HG03095 (cell line): ENCODE measurements around the gene SRGAP1.
"Not testable (repeated sequence)": the region's sequence is repeated elsewhere in the genome, so short reads cannot be mapped to it uniquely, and the experiment has no call there.

Experiments
- ATAC-seq: cut with Tn5 transposase; IDR thresholded peaks from one replicate; pipeline ENCODE4 v1.9.1; 2021; ENCODE audit warnings: moderate library complexity; ENCODE audit not compliant: unreplicated experiment

The SRGAP1 gene

DNA sequence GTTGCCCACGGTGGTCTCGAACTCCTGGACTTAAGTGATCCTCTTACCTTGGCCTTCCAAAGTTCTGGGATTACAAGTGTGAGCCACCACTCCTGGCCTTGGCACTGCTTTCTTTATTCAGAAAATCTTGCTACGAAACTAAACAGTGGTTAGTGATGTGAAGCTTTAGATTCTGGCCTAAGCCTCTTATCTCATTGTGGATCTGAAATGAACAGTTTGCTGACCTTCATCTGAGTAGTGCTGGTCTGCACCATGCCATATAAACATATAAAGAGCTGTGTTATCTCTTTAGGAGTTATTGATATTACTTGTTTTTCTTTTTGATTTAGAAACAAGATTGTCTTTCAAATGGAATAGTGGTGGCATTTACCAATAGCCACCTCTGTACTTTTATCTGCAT, 22.6 kb downstream of the SRGAP1 start:
- no peak for ATAC-seq

- no peak for ATAC-seq
These were observed 25.2 kb downstream of the SRGAP1 start for GRCh38 chr12:63869656-63870055.

DNA sequence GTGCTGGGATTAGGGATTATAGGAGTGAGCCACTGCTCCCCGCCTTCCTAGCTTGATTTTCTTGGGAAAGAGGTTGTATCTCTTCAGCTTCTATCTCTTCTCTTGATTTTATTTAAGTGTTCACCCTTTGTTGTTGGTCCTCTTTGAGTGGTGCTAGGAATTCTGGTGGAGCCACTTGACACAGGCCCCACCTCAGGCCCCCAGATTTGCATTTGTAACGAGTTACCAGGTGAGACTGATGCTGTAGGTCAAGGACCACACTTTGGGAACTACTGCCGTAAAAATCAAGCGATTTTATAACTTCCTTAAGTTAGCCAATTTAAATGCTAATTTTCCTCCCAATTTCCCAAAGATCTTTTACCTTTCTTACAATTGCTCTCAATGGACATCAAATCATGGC, 26.3 kb downstream of the SRGAP1 start:
- no peak for ATAC-seq

DNA sequence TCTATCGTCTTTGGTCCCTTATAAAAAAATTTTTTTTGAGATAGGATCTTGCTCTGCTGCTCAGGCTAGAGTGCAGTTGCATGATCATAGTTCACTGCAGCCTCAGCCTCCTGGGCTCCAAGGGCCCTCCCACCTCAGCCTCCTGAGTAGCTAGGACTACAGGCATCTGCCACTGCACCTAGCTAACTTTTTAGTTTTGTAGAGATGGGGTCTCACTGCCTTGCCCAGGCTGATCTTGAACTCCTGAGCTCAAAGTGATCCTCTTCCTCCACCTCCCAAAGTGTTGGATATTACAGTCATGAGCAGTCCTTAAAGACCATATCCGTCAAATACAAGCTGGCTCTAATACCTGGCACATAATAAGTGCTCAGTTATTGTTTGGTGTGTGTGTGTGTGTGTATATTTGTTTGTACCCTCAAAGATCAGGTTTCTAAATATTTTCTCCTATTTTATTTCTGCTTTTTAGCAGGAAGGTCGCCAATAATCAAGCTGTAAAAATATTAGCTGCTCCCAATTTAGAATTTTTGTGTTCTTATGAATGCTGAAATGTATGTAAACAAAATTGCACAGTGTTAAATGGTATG, 30.5 kb downstream of the SRGAP1 start:
- ATAC-seq: no peak

GRCh38 chr12:63875703-63876102, 31.2 kb downstream of the SRGAP1 start:
- no peak for ATAC-seq

DNA sequence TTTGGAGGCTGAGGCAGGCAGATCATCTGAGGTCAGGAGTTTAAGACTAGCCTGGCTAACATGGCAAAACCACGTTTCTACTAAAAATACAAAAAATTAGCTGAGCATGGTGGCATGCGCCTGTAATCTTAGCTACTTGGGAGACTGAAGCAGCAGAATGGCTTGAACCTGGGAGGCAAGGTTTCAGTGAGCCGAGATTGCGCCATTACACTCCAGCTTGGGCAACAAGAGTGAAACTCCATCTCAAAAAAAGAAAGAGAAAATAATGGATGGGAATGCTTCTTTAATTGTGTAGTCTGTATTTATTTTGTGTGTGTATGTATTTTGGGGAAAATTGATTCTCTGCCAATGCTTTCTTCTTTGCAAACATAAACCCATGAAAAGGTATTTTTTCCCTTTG, 32.5 kb downstream of the SRGAP1 start:
- ATAC-seq: no peak

- ATAC-seq: no peak
These were observed 33.2 kb downstream of the SRGAP1 start for GRCh38 chr12:63877693-63878092.

GRCh38 chr12:63880235-63880634, 35.7 kb downstream of the SRGAP1 start:
- not testable (repeated sequence) for ATAC-seq

DNA sequence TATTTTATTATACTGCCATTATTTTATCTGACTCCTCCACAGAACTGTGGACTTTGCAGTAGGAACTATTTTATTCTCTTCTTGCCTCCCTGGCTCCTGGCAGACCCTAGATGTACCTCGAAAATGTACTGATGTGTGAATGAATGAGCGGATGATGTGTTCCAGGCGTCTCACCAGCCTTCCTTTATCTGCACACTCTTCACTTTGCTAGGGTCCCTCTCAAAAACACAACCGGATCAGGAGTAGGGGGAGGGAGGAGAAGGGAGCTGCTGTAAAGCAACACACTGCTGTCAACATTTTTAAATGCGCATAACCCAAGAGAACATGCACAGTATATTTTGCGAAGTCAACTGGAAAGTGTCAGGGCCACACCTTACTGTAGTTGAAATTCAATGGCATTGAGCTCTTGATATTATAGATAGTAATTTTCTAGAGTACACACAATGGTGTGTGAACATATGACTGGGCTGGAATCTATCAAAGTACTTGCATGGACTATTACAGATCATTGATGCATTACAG, 36.3 kb downstream of the SRGAP1 start:
- ATAC-seq: no peak

DNA sequence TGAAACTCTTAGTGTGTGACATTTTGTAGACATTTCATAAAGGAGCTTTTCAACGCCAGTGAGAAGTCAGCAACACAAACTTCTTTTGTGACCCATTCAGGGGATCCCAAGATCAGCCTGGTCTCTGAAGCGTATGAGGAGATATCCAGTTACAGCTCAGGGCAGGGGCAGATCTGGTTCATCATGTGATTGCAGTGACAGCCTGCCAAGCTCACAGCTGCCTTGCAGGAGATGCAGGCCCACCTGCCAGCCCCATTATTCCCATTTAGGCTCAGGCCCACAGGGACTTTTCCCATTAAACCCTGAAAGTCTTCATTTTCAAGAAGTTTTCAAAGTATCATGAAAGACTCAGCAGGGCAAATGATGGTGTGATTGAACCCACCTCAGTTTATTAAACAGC, 38.3 kb downstream of the SRGAP1 start:
- ATAC-seq: no peak

- no peak for ATAC-seq
These were observed 40.9 kb downstream of the SRGAP1 start for GRCh38 chr12:63885401-63885800.

- ATAC-seq: no peak
These were observed 44.6 kb downstream of the SRGAP1 start for GRCh38 chr12:63888908-63889635.

- ATAC-seq: no peak
These were observed 45.4 kb downstream of the SRGAP1 start for GRCh38 chr12:63889721-63890509.

- no peak for ATAC-seq
These were observed 48.7 kb downstream of the SRGAP1 start for GRCh38 chr12:63893170-63893569.

- no peak for ATAC-seq
These were observed 49.6 kb downstream of the SRGAP1 start for GRCh38 chr12:63894132-63894531.

DNA sequence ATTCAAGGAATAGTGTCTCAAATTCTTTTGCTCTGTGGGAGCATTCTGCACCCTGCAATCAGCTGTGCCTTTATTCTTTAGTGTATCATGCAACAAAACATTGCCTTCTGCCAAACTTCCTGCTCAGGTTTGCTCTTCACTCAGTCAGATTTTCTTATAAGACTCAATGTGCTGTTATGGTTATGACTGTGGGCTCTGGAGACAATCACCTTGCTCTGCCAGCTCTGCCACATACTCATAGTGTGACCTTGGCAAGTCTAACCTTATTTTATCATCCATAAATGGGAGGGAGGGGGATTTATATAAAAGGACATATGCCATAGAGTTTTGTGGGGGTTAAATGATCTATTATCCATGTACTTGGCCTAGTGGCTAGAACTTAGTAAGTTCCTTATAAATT, 51.3 kb downstream of the SRGAP1 start:
- no peak for ATAC-seq

DNA sequence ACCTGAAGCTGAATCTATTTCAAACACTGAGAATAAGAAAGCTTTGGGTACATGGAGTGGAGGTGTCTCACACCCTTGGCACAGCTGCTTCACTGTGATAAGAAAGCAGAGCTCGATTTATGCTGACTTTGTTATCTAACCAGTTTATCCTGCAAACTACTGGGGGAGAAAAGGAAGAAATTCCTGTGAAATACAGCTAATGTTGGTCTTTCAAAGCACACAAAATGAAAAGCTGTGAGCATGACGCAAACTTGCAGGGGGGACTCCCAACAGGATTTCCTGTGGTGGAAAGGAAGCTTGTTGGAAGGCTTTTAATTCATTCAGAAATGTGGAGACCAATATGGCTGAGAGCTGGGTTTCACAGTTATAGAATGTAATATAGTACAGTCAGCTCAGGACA, 53.4 kb downstream of the SRGAP1 start:
- no peak for ATAC-seq

- ATAC-seq: no peak
These were observed 54.4 kb downstream of the SRGAP1 start for GRCh38 chr12:63898764-63899337.

- ATAC-seq: no peak
These were observed 54.9 kb downstream of the SRGAP1 start for GRCh38 chr12:63899396-63899795.

DNA sequence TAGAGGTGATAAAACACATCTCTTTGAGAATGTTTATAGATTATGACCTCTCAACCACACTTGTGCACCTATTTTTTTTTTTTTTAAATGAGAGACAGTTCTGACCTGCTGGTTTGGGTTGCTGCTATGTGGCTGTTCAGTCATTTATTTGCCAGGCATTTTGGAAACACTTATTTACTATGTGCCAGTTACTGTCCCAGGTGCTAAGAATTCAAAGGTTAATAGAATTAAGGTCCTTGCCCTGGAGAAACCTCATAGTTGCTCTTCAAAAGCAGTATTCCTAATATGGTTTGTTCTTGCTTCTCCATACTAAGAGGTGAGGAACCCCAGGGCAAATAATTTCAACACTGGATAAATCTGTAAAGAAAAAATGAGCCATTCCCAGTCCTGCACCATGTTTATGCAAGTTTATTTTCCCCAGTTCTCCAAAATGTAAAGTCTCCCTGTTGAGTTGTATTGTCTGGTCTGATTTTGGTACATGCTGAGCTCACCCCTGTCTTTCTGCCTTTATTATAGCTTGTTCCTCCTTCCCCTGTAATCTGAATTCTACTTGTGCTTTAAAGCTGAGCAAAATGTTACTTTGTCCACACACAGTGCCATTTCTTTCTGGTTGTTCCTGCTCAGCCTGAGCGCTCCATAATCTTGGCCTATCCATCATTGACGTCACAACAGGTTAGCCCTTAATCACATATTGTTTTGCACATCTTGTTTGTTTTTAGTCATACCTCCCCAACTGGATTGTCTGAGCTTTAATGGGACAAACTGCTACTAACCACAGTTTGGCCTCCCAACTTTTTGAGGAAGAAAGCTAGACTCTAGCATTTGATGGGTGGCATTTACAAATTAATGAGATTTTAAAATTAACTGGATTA, 56.7 kb downstream of the SRGAP1 start:
- no peak for ATAC-seq

- no peak for ATAC-seq
These were observed 60.2 kb downstream of the SRGAP1 start for GRCh38 chr12:63904653-63905052.
